Endothelial cell (in vitro differentiated cells): ENCODE data around the gene CAMKMT. TPM values are rescaled to one million over a fixed set of nuclear protein-coding genes. Genes with fewer than 3 reads are reported as not detected.

ENCODE experiments used
- DNase-seq: peaks from one replicate; pipeline ENCODE4 v3.0.0; 2021; ENCODE audit warnings: low spot score
- H3K27ac Mint-ChIP-seq: one replicate; pipeline ENCODE4 v1.8.0; 2021; ENCODE audit warnings: mixed read lengths, inconsistent platforms; ENCODE audit not compliant: unreplicated experiment
- H3K27me3 Mint-ChIP-seq: one replicate; pipeline ENCODE4 v1.8.0; 2021; ENCODE audit warnings: mild to moderate bottlenecking, moderate library complexity, mixed read lengths, inconsistent platforms; ENCODE audit not compliant: unreplicated experiment
- H3K36me3 Mint-ChIP-seq: one replicate; pipeline ENCODE4 v1.8.0; 2021; ENCODE audit warnings: mild to moderate bottlenecking, low read depth, mixed read lengths, inconsistent platforms; ENCODE audit not compliant: unreplicated experiment
- H3K4me1 Mint-ChIP-seq: one replicate; pipeline ENCODE4 v1.8.0; 2021; ENCODE audit warnings: mild to moderate bottlenecking, mixed read lengths, inconsistent platforms; ENCODE audit not compliant: unreplicated experiment
- H3K4me3 Mint-ChIP-seq: one replicate; pipeline ENCODE4 v1.8.0; 2021; ENCODE audit warnings: mild to moderate bottlenecking, mixed read lengths, inconsistent platforms; ENCODE audit not compliant: unreplicated experiment
- H3K9me3 Mint-ChIP-seq: one replicate; pipeline ENCODE4 v1.8.0; 2021; ENCODE audit warnings: mixed read lengths, inconsistent platforms; ENCODE audit not compliant: unreplicated experiment
- CTCF ChIP-seq: fragments of 200-600 bp; sonication (generic); IDR thresholded peaks from one replicate; pipeline ENCODE4 v1.5.0; 2021; ENCODE audit warnings: antibody characterized with exemption; ENCODE audit not compliant: unreplicated experiment
- total RNA-seq: library from RNA; stranded (reverse); fragmentation: NEBNext Ultra II Directional; extraction: Animal tissue kit (Norgen Biotek cat#: 25700); gene quantifications from one replicate; pipeline ENCODE4 v1.2.1, GENCODE V29; 2021; ENCODE audit not compliant: unreplicated experiment

Gene CAMKMT
- total RNA-seq, 1 donor from 2014 or later, result 8.4 TPM

- Mint-ChIP-seq H3K9me3 (no peaks in the 10 kb centered on the region), H3K36me3 (peaks cover 6% of the 10 kb centered on the region), H3K4me3 (no peak overlapping the region), H3K27ac (no peak overlapping the region), H3K27me3 (no peaks in the 10 kb centered on the region), H3K4me1 (peaks cover 5% of the 10 kb centered on the region)
- TF ChIP-seq CTCF, result no peak
- no peak for DNase-seq
Measured at GRCh38 chr2:44388877-44389276, 27.1 kb downstream of the CAMKMT start.

- Mint-ChIP-seq H3K36me3 (peaks cover 6% of the 10 kb centered on the region), H3K27ac (no peak overlapping the region), H3K4me3 (no peak overlapping the region), H3K27me3 (no peaks in the 10 kb centered on the region), H3K4me1 (peaks cover 5% of the 10 kb centered on the region), H3K9me3 (no peaks in the 10 kb centered on the region)
- peak; percentile 65 for TF ChIP-seq CTCF
- no peak for DNase-seq
Measured at GRCh38 chr2:44389895-44390294, 28.1 kb downstream of the CAMKMT start.

- no peaks in the 10 kb centered on the region for H3K9me3 Mint-ChIP-seq
- H3K27ac Mint-ChIP-seq, result no peak overlapping the region
- TF ChIP-seq CTCF, result peak; percentile 77
- no peaks in the 10 kb centered on the region for H3K27me3 Mint-ChIP-seq
- DNase-seq, result peak; percentile 50
- no peak overlapping the region for H3K4me3 Mint-ChIP-seq
- H3K36me3 Mint-ChIP-seq, result peaks cover 6% of the 10 kb centered on the region
- no peaks in the 10 kb centered on the region for H3K4me1 Mint-ChIP-seq
Measured at GRCh38 chr2:44392338-44392943, 30.7 kb downstream of the CAMKMT start.

- no peak for TF ChIP-seq CTCF
- H3K4me3 Mint-ChIP-seq, result no peak overlapping the region
- no peaks in the 10 kb centered on the region for H3K4me1 Mint-ChIP-seq
- no peak for DNase-seq
- no peaks in the 10 kb centered on the region for H3K27me3 Mint-ChIP-seq
- no peaks in the 10 kb centered on the region for H3K36me3 Mint-ChIP-seq
- H3K27ac Mint-ChIP-seq, result no peak overlapping the region
- no peaks in the 10 kb centered on the region for H3K9me3 Mint-ChIP-seq
Measured at GRCh38 chr2:44397447-44398175, 35.9 kb downstream of the CAMKMT start.

GRCh38 chr2:44398243-44398897, 36.6 kb downstream of the CAMKMT start:
- Mint-ChIP-seq H3K4me1 (no peaks in the 10 kb centered on the region), H3K27me3 (no peaks in the 10 kb centered on the region), H3K27ac (no peak overlapping the region), H3K9me3 (no peaks in the 10 kb centered on the region), H3K4me3 (no peak overlapping the region), H3K36me3 (no peaks in the 10 kb centered on the region)
- no peak for TF ChIP-seq CTCF
- no peak for DNase-seq
